ENCODE data around the gene TRMT10B.

GRCh38 chr9:37740128-37740527 is 13.5 kb upstream of the TRMT10B start:
- TF ChIP-seq ZNF10 (tag by site-specific recombination; IDR thresholded peaks at IDR 0.05) (no peak), CTCF (tag by site-specific recombination; IDR thresholded peaks at IDR 0.05) (no peak), ZNF629 (tag by site-specific recombination; IDR thresholded peaks at IDR 0.05) (no peak), TCF7L2 (IDR thresholded peaks at IDR 0.05; ENCODE audit: borderline replicate concordance, low read depth, low read length) (no peak), ZNF121 (tag by site-specific recombination; IDR thresholded peaks at IDR 0.05) (no peak), YY1 (tag by site-specific recombination; IDR thresholded peaks at IDR 0.05) (no peak), ZNF639 (tag by site-specific recombination; IDR thresholded peaks at IDR 0.05) (no peak), ZFP41 (tag by site-specific recombination; IDR thresholded peaks at IDR 0.05; ENCODE audit: borderline replicate concordance) (no peak)
